Mammary epithelial cell (primary cell): ENCODE results near the gene MRPL41.

Experiments used
- CTCF ChIP-seq, 2 donors: IDR thresholded peaks in 1 of 2; conservative IDR thresholded peaks in 1 of 2; 2 replicates each; pipeline ENCODE4 v1.5.1; 2011 to 2012; ENCODE audit warnings: inconsistent platforms in 2 of 2, low read length in 2 of 2, mild to moderate bottlenecking in 2 of 2, control low read depth in 1 of 2, low read depth in 1 of 2; ENCODE audit not compliant: insufficient read depth in 1 of 2; ENCODE audit errors: extremely low read depth in 1 of 2
- EZH2 ChIP-seq: IDR thresholded peaks from 2 replicates; pipeline ENCODE4 v1.6.1; 2012; ENCODE audit warnings: low read length, inconsistent platforms, borderline replicate concordance

- TF ChIP-seq CTCF (conservative IDR thresholded peaks at IDR 0.05 in 1 of 2, IDR thresholded peaks at IDR 0.05 in 1 of 2; ENCODE audit: extremely low read depth in 1 of 2, insufficient read depth in 1 of 2, low read depth in 1 of 2, low read length in 2 of 2) (no peak), EZH2 (no peak)
Observed at GRCh38 chr9:137580209-137580953, 28.7 kb downstream of the MRPL41 start.
